GM19468 (cell line): ENCODE data around the gene CHML.
"Not testable (repeated sequence)": the region's sequence is repeated elsewhere in the genome, so short reads cannot be mapped to it uniquely, and the experiment has no call there.

ENCODE experiments used
- ATAC-seq: cut with Tn5 transposase; IDR thresholded peaks from one replicate; pipeline ENCODE4 v1.9.1; 2021; ENCODE audit warnings: mild to moderate bottlenecking, moderate library complexity, moderate number of reproducible peaks; ENCODE audit not compliant: unreplicated experiment; ENCODE audit errors: extremely low read depth

CHML gene

DNA sequence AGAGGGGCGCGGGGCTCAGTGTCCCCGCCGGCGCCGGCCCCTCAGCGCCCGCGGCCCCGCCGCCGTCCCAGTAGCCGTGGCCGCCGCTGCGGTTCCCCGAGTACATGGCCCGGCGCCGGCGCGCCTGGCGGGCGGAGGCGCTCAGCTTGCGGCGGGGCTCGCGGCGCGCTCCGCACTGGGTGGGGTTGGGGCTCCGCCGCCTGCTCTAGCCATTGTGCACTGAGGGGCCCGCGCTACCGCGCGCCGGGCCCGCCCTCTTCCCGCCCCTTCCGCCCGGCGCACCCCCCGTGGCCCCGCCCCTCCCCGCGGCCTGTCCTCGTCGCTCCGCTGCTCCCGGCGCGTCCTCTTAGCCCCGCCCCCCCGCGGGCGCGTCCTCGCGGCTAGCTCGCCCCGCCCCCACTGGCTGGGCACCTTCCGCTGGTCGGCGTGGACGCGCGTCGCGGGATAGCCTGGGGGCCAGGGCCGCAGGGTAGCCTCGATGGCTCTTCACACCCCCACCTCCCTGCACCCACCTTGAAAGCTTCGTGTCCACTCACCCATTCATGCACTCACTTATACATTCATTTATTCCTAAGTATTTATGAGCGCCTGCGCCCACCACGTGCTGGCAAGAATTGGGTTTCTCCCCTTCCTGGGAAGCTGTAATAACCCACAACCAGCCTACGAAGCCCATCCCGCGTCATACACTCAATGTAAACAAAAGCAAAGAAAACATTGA is at the start of gene CHML, which contains the start of gene OPN3:
Gene CHML (minus strand): TSS at position 221 of the 718 bp plus-strand sequence. CDS start 4,603 bp downstream, outside the sequence.
Gene OPN3 (minus strand): TSS at position 221 of the 718 bp plus-strand sequence. CDS start 115 bp downstream, at position 106.
- peak; percentile 78 for ATAC-seq

DNA sequence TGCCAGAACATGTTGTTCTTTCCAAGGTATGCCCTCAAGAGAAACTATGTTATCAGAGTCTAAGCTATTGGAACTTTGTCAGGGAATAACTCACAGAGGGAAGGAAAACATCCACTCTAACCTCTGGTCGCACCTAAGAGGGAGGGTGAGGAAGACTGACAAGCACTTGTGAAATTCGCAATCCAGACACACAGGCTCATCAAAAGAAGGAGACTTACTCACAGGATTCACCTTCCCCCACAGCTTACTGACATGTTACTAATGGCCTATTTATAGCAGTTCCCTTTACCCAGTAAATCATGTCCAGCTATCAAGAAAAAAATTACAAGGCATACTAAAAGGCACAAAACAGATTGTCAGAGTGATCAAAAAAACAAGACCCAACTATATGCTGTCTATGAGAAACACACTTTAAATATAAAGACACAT is 48.8 kb upstream of the CHML start:
- ATAC-seq, result no peak

DNA sequence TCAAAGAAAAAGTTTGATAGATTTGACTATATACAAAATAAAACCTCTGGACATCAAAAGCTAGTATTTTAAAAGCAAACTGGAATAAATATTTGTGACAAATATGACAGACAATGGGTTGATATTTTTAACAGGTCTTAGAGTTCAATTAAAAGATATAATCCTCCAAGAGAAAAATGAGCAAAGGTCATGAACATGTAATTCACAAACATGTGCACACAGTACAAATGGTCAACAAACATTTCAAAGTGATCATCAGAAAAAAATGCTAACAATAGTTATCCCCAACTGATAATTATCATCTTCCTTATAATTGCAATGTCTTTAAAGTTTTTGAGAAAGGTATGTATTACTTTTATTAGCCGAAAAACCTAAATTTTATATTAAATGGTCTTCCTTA is 43.9 kb upstream of the CHML start:
- no peak for ATAC-seq

- ATAC-seq, result no peak
Observed at GRCh38 chr1:241682921-241683320, 42.8 kb upstream of the CHML start.

- ATAC-seq, result not testable (repeated sequence)
Observed at GRCh38 chr1:241681861-241682448, 41.8 kb upstream of the CHML start.

DNA sequence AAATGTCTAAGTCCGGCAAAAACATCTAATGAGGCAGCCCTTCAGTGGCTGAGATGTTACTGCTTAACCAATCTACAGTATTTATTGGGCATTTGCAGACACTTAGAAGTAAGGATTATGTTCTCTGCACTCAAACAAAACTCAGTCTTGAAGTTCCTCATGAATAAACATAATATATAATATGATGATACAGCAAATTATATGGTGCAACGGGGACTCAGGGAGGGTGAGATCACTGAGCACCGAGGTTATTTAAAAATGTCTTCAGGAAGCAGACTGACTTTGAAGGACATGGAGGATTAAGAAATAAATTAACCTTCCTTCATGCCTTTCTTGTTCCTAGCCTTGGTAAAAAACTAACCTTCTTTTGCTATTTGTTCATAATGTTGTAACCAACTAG is 39.8 kb upstream of the CHML start:
- no peak for ATAC-seq

DNA sequence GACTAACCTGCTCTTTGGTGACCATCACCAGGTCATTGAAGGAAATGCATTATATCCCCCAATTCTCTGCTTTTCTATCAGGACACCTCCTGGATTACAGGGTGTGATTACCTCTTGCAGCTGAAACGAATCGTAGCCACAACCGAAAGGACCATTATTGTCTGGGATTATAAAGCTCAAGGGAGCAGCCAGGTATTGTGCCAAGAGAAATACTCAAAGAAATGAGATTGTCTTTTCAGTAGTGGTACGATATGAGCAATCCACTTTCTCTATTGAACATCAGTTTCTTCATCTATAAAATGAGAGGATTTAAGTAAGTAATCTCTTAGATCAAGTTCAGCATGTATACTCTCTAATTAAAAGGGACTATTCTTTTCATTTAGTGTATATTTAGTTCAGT is 39.2 kb upstream of the CHML start:
- no peak for ATAC-seq

DNA sequence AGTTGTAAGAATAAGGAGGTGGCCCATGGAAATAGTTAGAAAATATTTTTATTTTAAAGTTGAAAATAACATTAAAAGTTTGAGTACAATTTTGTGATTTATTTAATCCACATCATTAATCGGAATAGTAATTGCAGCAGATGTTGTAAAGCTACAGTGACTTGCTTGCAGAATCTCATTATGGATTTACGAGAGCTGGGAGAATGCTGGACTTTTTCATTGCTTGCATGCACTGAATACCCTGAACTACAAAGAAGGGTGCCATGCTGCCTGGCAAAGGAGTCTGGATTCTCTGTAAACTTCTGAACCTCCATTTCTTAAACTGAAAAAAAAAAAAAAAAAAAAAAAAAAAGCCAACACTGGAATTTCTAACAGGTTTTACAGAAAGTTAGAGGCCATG is 38.4 kb upstream of the CHML start:
- ATAC-seq, result no peak

GRCh38 chr1:241677201-241677600 is 37.0 kb upstream of the CHML start:
- ATAC-seq, result peak; percentile 65

GRCh38 chr1:241675983-241676382 is 35.8 kb upstream of the CHML start:
- ATAC-seq, result no peak

DNA sequence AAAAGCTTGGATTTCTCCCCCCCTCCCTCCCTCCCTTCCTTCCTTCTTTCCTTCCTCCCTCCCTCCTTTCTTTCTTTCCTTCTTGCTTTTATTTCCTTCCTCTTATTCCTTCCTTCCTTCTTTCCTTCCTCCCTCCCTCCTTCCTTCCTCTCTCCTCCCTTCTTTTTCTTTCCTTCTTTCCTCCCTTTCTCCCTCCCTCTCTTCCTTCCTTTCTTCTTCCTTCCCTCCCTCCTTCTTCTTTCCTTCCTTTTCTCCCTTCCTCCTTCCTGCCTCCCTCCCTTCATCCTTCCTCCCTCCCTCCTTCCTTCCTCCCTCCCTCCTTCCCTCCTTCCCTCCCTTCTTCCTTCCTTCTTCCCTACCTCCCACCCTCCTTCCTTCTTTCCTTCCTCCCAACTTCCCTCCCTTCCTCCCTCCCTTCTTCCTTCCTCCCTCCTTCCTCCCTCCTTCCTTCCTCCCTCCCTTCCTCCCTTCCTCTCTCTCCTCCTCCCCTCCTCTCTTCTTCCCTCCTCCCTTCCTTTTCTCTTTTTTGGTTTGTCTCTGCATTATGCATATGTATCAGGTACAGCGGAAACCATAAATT is 34.7 kb upstream of the CHML start:
- ATAC-seq, result no peak

GRCh38 chr1:241672301-241672700 is 32.1 kb upstream of the CHML start:
- ATAC-seq, result no peak

DNA sequence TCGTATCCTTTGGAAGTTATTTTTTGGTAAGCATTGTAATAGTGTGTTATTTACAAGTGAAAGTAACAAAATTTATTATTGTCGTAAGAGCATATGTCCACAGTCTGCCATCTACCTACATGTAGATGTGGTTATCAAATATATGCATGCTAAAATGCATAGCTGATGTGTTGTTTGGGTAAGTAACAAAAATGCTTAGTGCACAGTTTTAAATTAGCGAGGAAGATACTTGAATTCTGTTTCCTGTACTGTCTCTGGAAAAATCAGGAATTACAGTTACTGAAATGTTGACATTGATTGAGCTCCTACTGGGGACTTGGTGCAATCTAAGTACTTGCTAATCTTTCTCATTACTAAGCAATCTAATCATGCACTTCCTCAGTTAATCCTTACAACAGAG is 26.2 kb upstream of the CHML start:
- no peak for ATAC-seq

- ATAC-seq, result no peak
Observed at GRCh38 chr1:241660424-241660972, 20.3 kb upstream of the CHML start.

DNA sequence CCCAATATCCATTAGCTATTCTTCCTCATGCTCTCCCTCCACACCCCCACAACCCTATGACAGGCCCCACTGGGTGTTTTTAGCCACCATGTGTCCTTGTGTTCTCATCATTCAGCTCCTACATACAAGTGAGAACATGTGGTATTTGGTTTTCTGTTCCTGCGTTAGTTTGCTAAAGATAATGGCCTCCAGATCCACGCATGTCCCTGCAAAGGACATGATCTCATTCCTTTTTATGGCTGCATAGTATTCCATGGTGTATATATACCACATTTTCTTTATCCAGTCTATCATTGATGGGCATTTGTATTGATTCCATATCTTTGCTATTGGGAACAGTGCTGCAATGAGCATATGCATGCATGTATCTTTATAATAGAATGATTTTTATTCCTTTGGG is 18.8 kb upstream of the CHML start:
- ATAC-seq, result not testable (repeated sequence)

DNA sequence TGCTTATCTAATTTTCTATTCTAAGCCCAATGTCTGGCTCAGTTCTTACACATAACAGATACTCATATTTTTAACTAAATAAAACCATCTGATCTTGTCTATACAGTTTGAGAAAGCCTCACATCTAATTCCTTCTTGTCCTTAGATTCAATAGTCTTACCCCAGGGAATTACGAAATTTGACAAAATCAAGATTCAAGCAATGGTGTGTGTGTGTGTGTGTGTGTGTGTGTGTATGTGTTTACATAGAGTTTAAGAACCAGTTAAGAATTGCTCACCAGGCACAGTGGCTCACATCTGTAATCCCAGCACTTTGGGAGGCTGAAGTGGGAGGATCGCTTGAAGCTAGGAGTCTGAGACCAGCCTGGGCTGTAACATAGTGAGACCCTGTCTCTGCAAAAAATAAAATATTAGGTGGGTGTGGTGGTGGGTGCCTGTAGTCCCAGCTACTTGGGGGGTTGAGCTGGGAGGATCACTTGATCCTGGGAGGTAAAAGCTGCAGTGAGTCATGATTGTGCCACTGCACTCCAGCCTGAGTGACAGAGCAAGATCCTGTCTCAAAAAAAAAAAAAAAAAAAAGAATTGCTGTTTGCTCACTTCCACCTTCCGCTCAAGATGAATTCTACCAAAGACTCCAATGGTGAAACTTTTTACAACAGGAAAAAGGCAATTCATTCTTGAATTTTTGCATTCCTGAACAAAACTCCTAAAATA is 18.1 kb upstream of the CHML start:
- no peak for ATAC-seq

GRCh38 chr1:241654641-241655040 is 14.5 kb upstream of the CHML start:
- ATAC-seq, result no peak

DNA sequence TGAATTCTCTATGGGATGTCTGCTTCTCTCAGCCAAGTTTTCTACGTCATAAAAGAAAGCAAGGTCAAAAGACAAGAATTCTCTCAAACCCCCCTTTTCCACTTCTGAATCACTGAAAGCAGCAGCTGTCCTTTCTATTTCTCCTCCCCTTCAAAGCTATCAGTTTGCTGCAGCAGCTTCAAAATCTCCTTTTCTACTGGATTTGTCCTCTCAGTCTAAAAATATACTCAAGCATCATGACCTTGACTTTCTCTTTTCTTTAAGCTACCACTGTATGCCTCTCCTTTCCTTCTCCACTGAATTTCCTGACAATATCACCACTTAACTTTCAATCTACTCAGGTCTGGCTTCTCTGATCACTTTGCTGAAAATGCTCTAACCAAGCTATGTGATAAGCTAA is 13.8 kb upstream of the CHML start:
- no peak for ATAC-seq

DNA sequence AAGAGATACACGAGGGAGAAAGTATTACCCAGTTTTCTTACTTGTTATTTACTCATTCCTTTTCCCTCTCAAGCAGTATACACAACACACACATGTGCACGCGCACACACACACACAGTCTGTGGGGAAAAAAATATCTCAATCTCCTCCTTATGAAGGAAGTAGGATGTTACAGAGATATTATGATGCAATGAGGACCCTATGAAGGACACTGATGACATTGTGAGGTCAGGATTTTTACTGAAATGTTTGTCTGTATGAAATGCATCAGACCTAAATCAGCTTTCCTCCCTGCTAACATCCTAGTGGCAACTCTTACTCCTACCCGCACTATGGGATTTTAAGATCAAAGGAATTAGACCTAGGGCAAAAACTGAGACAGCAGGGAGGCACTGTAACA is 11.8 kb upstream of the CHML start, which contains the start of gene WDR64:
Gene WDR64 (plus strand): TSS at position 270 of the 400 bp plus-strand sequence. CDS start 204 bp downstream, outside the sequence.
- ATAC-seq, result no peak

- ATAC-seq, result no peak
Observed at GRCh38 chr1:241648159-241648558, 8.0 kb upstream of the CHML start.
